Trophoblast cell (in vitro differentiated cells and primary cell): Measurements from ENCODE around the gene RIPK4.

ENCODE experiments used
- DNase-seq, 2 donors: peaks; one replicate each; pipeline ENCODE4 v3.0.0-alpha.2; 2016
- H2AFZ ChIP-seq: 2 replicates; pipeline ENCODE4 v1.6.1; 2013; ENCODE audit warnings: low read length, moderate library complexity, mild to moderate bottlenecking; ENCODE audit not compliant: insufficient read depth, poor library complexity
- H2AK5ac ChIP-seq: 2 replicates; pipeline ENCODE4 v1.6.1; 2013; ENCODE audit warnings: mild to moderate bottlenecking, low read length
- H2BK120ac ChIP-seq: 2 replicates; pipeline ENCODE4 v1.6.1; 2013; ENCODE audit warnings: low read length, mild to moderate bottlenecking, moderate library complexity; ENCODE audit not compliant: insufficient read depth, poor library complexity
- H2BK12ac ChIP-seq: 2 replicates; pipeline ENCODE4 v1.6.1; 2013; ENCODE audit warnings: mild to moderate bottlenecking, low read length, moderate library complexity
- H2BK5ac ChIP-seq: 2 replicates; pipeline ENCODE4 v1.6.1; 2013; ENCODE audit warnings: low read length, low read depth, moderate library complexity, mild to moderate bottlenecking; ENCODE audit not compliant: poor library complexity
- H3K14ac ChIP-seq: 2 replicates; pipeline ENCODE4 v1.6.1; 2013; ENCODE audit warnings: mild to moderate bottlenecking, low read length
- H3K18ac ChIP-seq: 2 replicates; pipeline ENCODE4 v1.6.1; 2013; ENCODE audit warnings: mild to moderate bottlenecking, low read length
- H3K23ac ChIP-seq: 2 replicates; pipeline ENCODE4 v1.6.1; 2013; ENCODE audit warnings: low read length
- H3K27ac ChIP-seq: 2 replicates; pipeline ENCODE4 v1.5.1; 2013; ENCODE audit warnings: low read depth, mild to moderate bottlenecking, inconsistent platforms, low read length, moderate library complexity
- H3K27me3 ChIP-seq: 2 replicates; pipeline ENCODE4 v1.6.1; 2013; ENCODE audit warnings: inconsistent platforms, mild to moderate bottlenecking, low read length, moderate library complexity; ENCODE audit not compliant: insufficient read depth
- H3K36me3 ChIP-seq, 2 experiments: 1 replicate in 1 of 2; 2 replicates in 1 of 2; pipeline ENCODE4 v1.6.1; 2013; ENCODE audit warnings: low read length in 2 of 2, mild to moderate bottlenecking in 2 of 2, moderate library complexity in 1 of 2; ENCODE audit not compliant: insufficient read depth in 2 of 2, control insufficient read depth in 1 of 2
- H3K4ac ChIP-seq: 2 replicates; pipeline ENCODE4 v1.6.1; 2013; ENCODE audit warnings: low read depth, mild to moderate bottlenecking, low read length, moderate library complexity
- H3K4me1 ChIP-seq, 2 experiments: 1 replicate in 1 of 2; 2 replicates in 1 of 2; pipeline ENCODE4 v1.6.1; 2013; ENCODE audit warnings: low read length in 2 of 2, mild to moderate bottlenecking in 2 of 2, moderate library complexity in 1 of 2; ENCODE audit not compliant: insufficient read depth in 2 of 2, control insufficient read depth in 1 of 2
- H3K4me2 ChIP-seq: 2 replicates; pipeline ENCODE4 v1.6.1; 2013; ENCODE audit warnings: inconsistent platforms, mild to moderate bottlenecking, low read length, moderate library complexity
- H3K4me3 ChIP-seq: 2 replicates; pipeline ENCODE4 v1.5.1; 2013; ENCODE audit warnings: mild to moderate bottlenecking, low read depth, low read length, inconsistent platforms
- H3K79me1 ChIP-seq: one replicate; pipeline ENCODE4 v1.6.1; 2013; ENCODE audit warnings: low read length
- H3K79me2 ChIP-seq: 2 replicates; pipeline ENCODE4 v1.6.1; 2013; ENCODE audit warnings: low read length, mild to moderate bottlenecking; ENCODE audit not compliant: control insufficient read depth, insufficient read depth, poor library complexity
- H3K9ac ChIP-seq: 2 replicates; pipeline ENCODE4 v1.6.1; 2013; ENCODE audit warnings: mild to moderate bottlenecking, low read length
- H3K9me3 ChIP-seq: 2 replicates; pipeline ENCODE4 v1.6.1; 2013; ENCODE audit warnings: low read depth, mild to moderate bottlenecking, control low read depth, inconsistent platforms, low read length; ENCODE audit not compliant: insufficient read depth
- H4K12ac ChIP-seq: 2 replicates; pipeline ENCODE4 v1.6.1; 2013; ENCODE audit warnings: low read depth, mild to moderate bottlenecking, low read length, moderate library complexity
- H4K8ac ChIP-seq: 2 replicates; pipeline ENCODE4 v1.6.1; 2013; ENCODE audit warnings: low read depth, mild to moderate bottlenecking, low read length, moderate library complexity
- H4K91ac ChIP-seq: one replicate; pipeline ENCODE4 v1.6.1; 2013; ENCODE audit warnings: low read depth, mild to moderate bottlenecking, low read length, moderate library complexity
- WGBS: extraction: QIAGEN DNeasy Blood & Tissue Kit; methylation state at CpG from one replicate; pipeline ENCODE4 v1.1.7; 2013; ENCODE audit warnings: missing lambda C conversion rate; ENCODE audit not compliant: insufficient read length, insufficient coverage; ENCODE audit errors: extremely low coverage; 5-methylcytosine and 5-hydroxymethylcytosine counted together

The RIPK4 gene

GRCh38 chr21:41810597-41810932, 43.7 kb upstream of the RIPK4 start:
- Histone ChIP-seq H3K79me1 (no peaks in the 10 kb centered on the region), H2BK5ac (no peak overlapping the region), H3K4me3 (no peak overlapping the region), H3K36me3 (peaks cover 26 to 27% of the 10 kb centered on the region in 2 experiments), H3K4me2 (no peak overlapping the region), H3K23ac (no peak overlapping the region), H2AK5ac (no peak overlapping the region), H3K4ac (no peak overlapping the region), H2BK12ac (no peak overlapping the region), H3K14ac (no peak overlapping the region), H2AFZ (no peak overlapping the region), H2BK120ac (no peak overlapping the region), H3K9me3 (peaks cover 4% of the 10 kb centered on the region), H3K4me1 (no peaks in the 10 kb centered on the region), H4K12ac (no peak overlapping the region), H3K18ac (no peak overlapping the region), H4K91ac (no peak overlapping the region), H3K79me2 (no peaks in the 10 kb centered on the region), H3K27ac (no peak overlapping the region), H3K27me3 (no peaks in the 10 kb centered on the region), H4K8ac (no peak overlapping the region), H3K9ac (no peak overlapping the region)
- no peak for DNase-seq
- WGBS = no CpG with 5 or more reads among the region's 13 CpGs

DNA sequence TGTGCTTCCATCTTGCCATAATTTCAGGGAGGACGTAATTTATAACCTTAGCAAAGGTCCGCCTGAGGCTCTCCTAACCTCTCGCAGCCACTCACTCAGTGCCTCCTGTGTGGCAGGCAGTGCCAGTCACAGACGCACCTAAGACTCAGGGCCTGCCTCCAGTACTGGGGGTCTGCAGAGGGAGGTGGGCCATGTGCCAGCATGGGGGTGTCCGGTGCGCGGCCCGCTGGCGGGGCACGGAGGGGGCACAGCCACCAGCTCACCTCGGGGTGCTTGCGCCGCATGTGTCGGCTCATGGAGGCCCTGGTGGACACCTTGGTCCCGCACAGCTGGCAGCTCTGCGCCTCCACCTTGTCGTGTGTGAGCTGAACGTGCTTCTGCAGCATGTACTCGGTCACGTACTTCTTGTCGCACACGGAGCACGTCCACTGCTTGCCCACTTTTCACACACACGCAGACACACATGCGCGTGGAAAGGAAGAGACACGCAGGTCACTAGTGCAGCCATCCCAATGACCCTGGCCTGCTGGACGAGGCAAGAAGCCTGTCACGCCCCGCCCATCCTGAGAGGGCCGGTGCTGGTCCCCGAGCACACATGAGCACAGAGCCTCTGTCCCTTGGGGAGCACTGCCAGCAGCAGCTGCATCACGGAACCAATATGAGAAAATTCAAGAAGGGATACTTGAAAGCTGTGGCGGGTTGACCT, 43.2 kb upstream of the RIPK4 start:
- H3K79me2 ChIP-seq = no peaks in the 10 kb centered on the region
- H2BK120ac ChIP-seq = no peak overlapping the region
- no peaks in the 10 kb centered on the region for H3K27me3 ChIP-seq
- H2BK5ac ChIP-seq = no peak overlapping the region
- no CpG with 5 or more reads among the region's 34 CpGs for WGBS
- H3K4ac ChIP-seq = no peak overlapping the region
- H4K91ac ChIP-seq = no peak overlapping the region
- H3K4me2 ChIP-seq = no peak overlapping the region
- no peak overlapping the region for H3K9ac ChIP-seq
- H2AK5ac ChIP-seq = no peak overlapping the region
- H2BK12ac ChIP-seq = no peak overlapping the region
- no peak overlapping the region for H4K8ac ChIP-seq
- H3K14ac ChIP-seq = no peak overlapping the region
- H3K23ac ChIP-seq = no peak overlapping the region
- peaks cover 20 to 22% of the 10 kb centered on the region in 2 experiments for H3K36me3 ChIP-seq
- H3K4me3 ChIP-seq = no peak overlapping the region
- no peak overlapping the region for H2AFZ ChIP-seq
- no peaks in the 10 kb centered on the region for H3K79me1 ChIP-seq
- no peaks in the 10 kb centered on the region for H3K4me1 ChIP-seq
- H3K18ac ChIP-seq = no peak overlapping the region
- H4K12ac ChIP-seq = no peak overlapping the region
- H3K27ac ChIP-seq = no peak overlapping the region
- DNase-seq = no peak
- peaks cover 4% of the 10 kb centered on the region for H3K9me3 ChIP-seq

DNA sequence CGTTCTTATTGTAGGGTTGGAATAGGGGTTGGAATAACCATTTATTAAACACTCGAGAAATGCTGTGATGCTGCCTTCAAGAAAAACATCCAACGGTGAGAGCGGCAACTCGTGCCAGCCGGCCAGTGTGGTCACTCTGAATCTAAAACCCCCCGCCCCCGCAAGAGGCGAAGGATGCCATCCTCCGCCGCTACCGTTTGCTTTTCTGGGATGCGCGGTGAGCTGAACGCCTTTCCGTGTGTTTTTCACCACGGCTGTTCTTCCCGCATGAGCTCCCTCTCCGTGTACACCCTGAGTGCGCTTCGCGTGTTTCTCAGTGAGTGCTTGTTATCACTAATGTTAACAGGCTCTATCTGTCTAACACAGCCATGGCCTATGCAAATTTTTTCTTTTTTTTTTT, 42.0 kb upstream of the RIPK4 start:
- no peaks in the 10 kb centered on the region for H3K27me3 ChIP-seq
- no peak overlapping the region for H4K91ac ChIP-seq
- H3K4me1 ChIP-seq = no peaks in the 10 kb centered on the region
- no peak overlapping the region for H2AFZ ChIP-seq
- peaks cover 4% of the 10 kb centered on the region for H3K9me3 ChIP-seq
- no peak overlapping the region for H4K8ac ChIP-seq
- no CpG with 5 or more reads among the region's 22 CpGs for WGBS
- no peak overlapping the region for H4K12ac ChIP-seq
- no peak overlapping the region for H3K4me3 ChIP-seq
- H3K4ac ChIP-seq = no peak overlapping the region
- H2BK120ac ChIP-seq = no peak overlapping the region
- H3K18ac ChIP-seq = no peak overlapping the region
- no peak overlapping the region for H3K27ac ChIP-seq
- no peak overlapping the region for H2AK5ac ChIP-seq
- no peak overlapping the region for H3K4me2 ChIP-seq
- no peaks in the 10 kb centered on the region for H3K79me2 ChIP-seq
- H3K9ac ChIP-seq = no peak overlapping the region
- no peak for DNase-seq
- H3K23ac ChIP-seq = no peak overlapping the region
- no peak overlapping the region for H2BK12ac ChIP-seq
- H3K14ac ChIP-seq = no peak overlapping the region
- peaks cover 19 to 20% of the 10 kb centered on the region in 2 experiments for H3K36me3 ChIP-seq
- H3K79me1 ChIP-seq = no peaks in the 10 kb centered on the region
- no peak overlapping the region for H2BK5ac ChIP-seq

GRCh38 chr21:41808094-41808493, 41.2 kb upstream of the RIPK4 start:
- H3K4ac ChIP-seq = no peak overlapping the region

More at GRCh38 chr21:41808094-41808493, 41.2 kb upstream of the RIPK4 start:
- Histone ChIP-seq H3K4me3 (no peak overlapping the region), H4K8ac (no peak overlapping the region), H3K27ac (no peak overlapping the region), H4K12ac (no peak overlapping the region), H3K9ac (no peak overlapping the region), H4K91ac (no peak overlapping the region), H2BK120ac (no peak overlapping the region), H2AK5ac (no peak overlapping the region), H3K18ac (no peak overlapping the region), H3K9me3 (peaks cover 4% of the 10 kb centered on the region), H3K27me3 (no peaks in the 10 kb centered on the region), H3K79me1 (no peaks in the 10 kb centered on the region), H2BK5ac (no peak overlapping the region), H3K14ac (no peak overlapping the region), H3K36me3 (peaks cover 21 to 22% of the 10 kb centered on the region in 2 experiments), H3K79me2 (no peaks in the 10 kb centered on the region), H3K4me2 (no peak overlapping the region), H3K4me1 (no peaks in the 10 kb centered on the region), H2BK12ac (no peak overlapping the region), H2AFZ (no peak overlapping the region), H3K23ac (no peak overlapping the region)
- WGBS = no CpG with 5 or more reads among the region's 18 CpGs
- no peak for DNase-seq
